Measurements from ENCODE around the gene PHF19. TPM values are rescaled to one million over a fixed set of nuclear protein-coding genes. Genes with fewer than 3 reads are reported as not detected.

Gene PHF19
- total RNA-seq, 1 experiment from 2014 or later = 62.8 TPM

DNA sequence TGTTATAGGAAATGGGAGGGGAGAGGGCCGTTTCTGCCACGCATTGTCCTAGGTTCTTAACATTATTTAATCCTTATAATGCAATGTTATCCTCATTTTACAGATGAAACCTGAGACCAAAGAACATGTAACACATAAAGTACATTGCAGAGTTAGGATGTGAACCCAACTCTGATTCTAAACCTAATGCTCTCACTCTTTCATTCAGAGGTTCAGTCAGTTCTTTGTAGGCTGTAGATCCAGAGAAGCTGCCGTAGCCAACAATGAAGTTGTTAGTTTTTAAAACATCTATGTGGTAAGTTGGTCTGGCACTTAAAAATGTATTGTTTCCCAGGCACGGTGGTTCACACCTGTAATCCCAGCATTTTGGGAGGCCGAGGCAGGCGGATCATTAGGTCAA, 23.8 kb downstream of the PHF19 start:
- DNase-seq (ENCODE audit: low read depth) = no peak

- peak; percentile 61 for DNase-seq (ENCODE audit: low read depth)
Observed at GRCh38 chr9:120852240-120853010, 24.6 kb downstream of the PHF19 start.

DNA sequence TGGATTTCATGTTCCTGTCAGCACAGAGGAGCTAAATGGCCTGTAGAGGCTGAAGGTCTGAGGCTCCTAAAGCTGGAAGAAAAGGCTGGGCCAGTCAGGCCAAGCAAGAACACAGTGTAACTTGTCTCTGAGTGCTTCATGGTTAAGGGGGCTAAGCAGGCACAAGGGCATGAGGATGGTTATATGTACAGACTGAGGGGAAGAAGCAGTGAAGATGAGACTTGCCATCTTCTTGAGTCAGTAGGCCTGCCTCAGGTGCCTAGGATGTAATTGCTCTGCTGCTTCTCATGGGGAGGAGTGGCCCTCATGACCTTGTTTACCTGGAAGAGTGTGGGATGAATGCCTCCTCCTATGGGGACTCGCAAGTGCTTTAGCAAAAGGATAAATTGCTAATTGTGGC, 25.5 kb downstream of the PHF19 start:
- DNase-seq (ENCODE audit: low read depth) = no peak

DNA sequence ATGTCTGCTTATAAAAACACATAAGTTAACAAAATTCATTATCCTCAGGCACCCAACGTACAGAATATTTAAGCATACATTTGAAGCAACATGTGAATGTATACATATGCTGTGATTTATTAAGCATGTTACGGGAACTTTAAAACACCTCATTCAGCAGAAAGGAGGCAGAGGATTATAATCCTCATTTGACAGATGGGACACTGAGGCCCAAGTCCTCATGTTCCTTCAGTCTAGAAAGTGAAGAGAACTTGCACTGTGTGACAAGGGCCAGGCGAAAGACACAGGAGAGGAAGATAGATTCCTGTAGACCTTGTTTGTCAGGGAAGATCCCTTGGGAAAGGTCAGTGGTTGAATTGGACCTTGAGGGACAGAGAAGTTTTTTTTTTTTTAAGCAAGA, 26.7 kb downstream of the PHF19 start:
- DNase-seq (ENCODE audit: low read depth) = no peak

DNA sequence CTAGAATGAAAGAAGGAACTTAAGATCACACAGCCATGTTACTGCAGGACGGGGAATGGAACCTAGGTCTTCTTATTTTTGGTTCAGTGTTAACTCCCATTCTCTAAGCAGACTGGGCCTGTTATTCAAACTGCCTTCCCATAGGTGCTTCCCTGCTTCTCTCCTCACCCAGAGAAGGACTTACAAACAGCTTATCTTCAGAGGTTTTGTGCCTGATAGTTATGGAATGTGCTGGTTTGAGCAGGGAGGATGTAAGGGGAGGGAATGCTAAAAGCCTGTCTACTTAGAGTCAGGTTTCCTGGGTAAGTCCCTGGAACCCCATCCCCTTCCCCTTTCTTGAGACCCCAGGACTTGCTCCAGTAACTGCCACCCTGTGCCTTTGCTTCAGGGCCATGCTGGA, 30.1 kb downstream of the PHF19 start:
- no peak for DNase-seq (ENCODE audit: low read depth)

- no peak for DNase-seq (ENCODE audit: low read depth)
Observed at GRCh38 chr9:120846251-120846889, 30.6 kb downstream of the PHF19 start.

DNA sequence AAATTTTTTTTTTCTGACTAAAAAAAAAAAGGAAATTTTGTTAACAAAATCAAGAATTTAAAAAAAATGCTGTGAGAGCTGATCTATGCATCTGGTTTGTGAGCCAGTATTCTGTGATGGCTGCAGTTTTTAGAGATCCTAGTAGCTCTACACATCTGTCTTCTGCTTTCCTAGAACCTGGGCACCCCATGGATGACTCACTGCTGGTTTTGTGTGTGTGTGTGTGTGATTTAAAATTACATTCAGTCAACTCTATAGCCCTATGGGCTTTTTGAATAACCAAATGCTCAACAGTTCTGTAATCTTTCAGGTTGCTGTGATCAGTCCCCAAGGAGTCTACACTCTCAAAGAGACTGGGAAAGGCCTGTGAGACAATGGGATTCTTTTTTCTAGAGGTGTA, 31.7 kb downstream of the PHF19 start:
- peak; percentile 44 for DNase-seq (ENCODE audit: low read depth)

DNA sequence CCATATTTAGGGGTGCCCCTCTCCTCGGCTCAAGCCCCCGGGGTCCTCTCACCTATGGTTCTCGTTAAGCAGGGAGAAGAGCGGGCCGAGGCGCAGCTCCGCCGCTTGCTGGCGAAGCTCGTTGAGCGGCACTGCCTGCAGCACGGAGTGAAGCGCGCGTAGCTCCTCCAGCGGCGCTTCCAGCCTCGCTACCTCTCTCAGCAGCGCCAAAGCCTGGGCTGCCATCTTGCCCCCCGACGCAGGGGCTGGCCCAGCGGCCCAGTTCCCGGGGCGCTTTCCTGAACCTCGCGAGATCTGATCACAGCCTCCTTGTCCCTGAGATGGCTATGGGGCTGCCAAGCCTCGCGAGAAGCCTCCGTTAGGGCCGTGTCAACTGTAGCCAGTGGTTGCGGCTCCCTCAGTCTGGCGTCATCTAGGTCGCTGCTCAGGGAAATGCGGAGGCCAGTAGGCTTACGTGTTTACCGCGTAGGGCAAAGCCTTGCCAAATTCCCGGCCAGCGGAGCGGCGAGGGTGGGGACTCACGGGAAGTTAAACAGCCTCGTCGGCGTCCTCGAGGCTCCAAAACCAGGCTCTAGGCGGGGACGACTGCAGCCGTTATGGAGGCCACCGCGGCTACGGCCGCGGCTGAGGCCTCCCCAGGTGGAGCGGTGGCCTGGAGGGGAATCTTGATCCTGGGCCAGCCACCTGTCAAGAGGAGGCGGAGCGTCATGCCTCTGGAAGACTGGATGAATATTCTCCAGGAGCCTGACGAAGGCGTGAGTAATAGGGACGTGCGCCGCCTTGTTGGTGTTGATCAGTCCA, 34.1 kb downstream of the PHF19 start, which contains the start of gene PSMD5:
TSS of gene PSMD5 (minus strand) at position 238 of the 801 bp plus-strand sequence. CDS start at position 225, 13 bp downstream.
- DNase-seq (ENCODE audit: low read depth) = peak; percentile 100

DNA sequence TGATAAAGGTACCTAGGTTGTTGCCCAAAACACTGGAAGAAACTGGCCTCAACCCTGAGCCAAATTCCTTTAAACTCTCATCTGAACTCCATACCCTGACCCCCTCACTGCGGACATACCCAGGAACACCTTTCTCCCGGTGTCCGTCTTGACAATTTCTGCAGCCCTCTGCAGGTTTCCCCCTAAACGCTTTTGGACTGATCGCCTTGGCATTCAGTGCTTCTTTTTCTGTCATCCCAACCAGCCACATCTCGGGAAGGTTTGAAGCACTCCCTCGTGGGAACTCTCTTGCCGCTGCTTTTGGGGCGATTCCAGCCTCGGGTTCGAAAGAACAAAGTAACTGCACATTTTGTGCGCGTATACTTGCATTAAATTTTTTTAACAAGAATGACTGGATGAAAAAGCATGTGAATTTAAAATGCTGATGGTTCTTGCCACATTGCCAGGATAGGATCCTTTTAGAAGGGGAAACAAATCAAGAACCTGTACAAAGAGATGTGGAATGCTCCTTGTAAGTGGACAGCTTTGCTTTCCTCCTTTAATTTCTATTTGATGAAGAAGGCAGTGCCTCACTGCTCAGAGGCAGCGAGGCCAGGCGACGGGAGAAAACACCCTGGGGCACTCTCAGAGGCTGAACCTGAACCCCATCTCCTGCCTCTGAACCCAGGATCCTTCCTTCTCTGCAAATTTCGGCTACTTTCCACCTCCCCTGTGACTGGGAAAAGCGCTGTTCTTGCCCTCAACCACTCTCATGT, 34.9 kb downstream of the PHF19 start:
- DNase-seq (ENCODE audit: low read depth) = peak; percentile 44

DNA sequence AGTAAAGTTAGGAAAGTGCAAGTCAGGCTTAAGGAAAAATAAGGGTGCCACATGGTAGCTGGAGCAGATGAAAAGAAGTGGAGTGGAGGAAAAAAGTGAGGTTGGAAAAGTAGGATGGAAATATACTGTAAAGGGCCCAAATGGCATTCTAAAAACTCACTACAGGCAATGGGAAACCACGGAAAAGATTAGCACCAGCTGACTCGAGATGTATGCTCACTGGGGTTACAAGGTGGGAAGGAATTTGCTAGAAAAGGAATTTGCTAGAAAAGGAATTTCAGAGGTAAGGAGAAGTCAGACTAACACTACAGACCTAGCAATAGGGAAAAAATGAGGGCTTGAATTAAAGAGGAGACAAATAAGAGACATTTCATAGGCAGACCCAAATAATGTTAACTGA, 37.8 kb downstream of the PHF19 start:
- DNase-seq (ENCODE audit: low read depth) = peak; percentile 45

- no peak for DNase-seq (ENCODE audit: low read depth)
Observed at GRCh38 chr9:120837921-120838320, 39.1 kb downstream of the PHF19 start.

- no peak for DNase-seq (ENCODE audit: low read depth)
Observed at GRCh38 chr9:120833325-120833724, 43.7 kb downstream of the PHF19 start.

- DNase-seq (ENCODE audit: low read depth) = no peak
Observed at GRCh38 chr9:120832807-120833206, 44.2 kb downstream of the PHF19 start.

- no peak for DNase-seq (ENCODE audit: low read depth)
Observed at GRCh38 chr9:120830865-120831264, 46.1 kb downstream of the PHF19 start.

DNA sequence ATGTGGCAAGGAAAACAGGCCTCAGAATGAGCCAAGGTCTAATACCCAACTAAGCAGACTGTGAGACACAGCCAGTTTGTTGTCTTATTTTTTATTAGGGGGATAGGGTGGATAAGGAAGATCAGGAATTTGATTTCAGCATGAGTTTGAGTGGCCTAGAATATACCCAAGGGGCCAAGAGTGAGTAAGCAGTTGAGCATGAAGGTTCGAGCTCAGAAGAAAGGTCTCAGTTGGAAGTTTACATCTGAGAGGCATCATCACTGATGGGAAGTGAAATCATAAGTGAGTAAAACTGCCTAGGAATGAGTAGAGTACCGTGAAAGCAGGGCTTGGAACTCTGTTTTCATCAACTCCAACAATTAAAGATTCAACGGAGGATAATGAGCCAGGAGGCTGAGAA, 46.8 kb downstream of the PHF19 start:
- DNase-seq (ENCODE audit: low read depth) = no peak

GRCh38 chr9:120829650-120830049, 47.3 kb downstream of the PHF19 start:
- DNase-seq (ENCODE audit: low read depth) = no peak

DNA sequence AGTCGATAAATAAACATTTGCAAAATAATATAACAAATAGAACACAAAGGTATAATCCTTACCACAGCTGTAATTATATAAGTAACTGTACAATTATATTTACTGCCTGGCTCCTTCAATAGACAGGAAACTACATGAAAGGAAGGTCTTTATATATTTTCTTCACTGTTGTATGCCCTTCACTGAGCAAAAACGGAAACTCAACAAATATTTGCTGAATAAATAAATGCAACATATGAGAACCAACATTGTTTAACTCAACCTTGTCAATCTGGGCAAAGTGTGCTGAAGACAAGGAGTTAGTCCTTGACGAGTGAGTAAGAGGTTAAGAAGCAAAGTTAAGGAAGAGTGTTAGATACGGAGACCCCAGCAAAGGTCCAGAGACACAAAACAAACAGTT, 56.9 kb downstream of the PHF19 start:
- no peak for DNase-seq (ENCODE audit: low read depth)

- no peak for DNase-seq (ENCODE audit: low read depth)
Observed at GRCh38 chr9:120818595-120818994, 58.4 kb downstream of the PHF19 start.

DNA sequence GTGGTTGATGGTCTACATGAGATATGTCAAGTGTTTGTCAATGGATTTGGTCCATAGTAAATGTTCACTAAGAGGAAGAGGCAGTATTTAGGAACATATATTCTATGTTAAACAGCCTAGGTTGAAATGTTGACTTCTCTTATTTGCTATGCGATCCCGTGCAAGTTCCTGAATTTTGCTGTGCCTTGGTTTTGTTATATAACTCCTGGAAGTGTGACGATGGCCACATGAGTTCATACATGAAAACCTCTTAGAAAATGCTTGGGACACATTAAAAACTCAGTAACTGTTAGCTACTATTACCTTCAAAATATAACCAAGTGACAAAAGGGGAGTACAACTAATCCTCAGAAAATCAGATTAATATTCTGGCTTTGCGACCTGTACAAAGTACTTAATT, 61.9 kb downstream of the PHF19 start:
- DNase-seq (ENCODE audit: low read depth) = no peak

GRCh38 chr9:120808931-120809330, 68.1 kb downstream of the PHF19 start:
- DNase-seq (ENCODE audit: low read depth) = no peak

GRCh38 chr9:120807607-120808379, 69.2 kb downstream of the PHF19 start:
- DNase-seq (ENCODE audit: low read depth) = no peak
